GM19463 (cell line): ENCODE data around the gene ZNF365.
"Not testable (repeated sequence)": the region's sequence is repeated elsewhere in the genome, so short reads cannot be mapped to it uniquely, and the experiment has no call there.

Experiments used
- ATAC-seq: cut with Tn5 transposase; IDR thresholded peaks from one replicate; pipeline ENCODE4 v1.9.1; 2021; ENCODE audit warnings: mild to moderate bottlenecking, moderate library complexity; ENCODE audit not compliant: unreplicated experiment

Gene ZNF365, protein sequence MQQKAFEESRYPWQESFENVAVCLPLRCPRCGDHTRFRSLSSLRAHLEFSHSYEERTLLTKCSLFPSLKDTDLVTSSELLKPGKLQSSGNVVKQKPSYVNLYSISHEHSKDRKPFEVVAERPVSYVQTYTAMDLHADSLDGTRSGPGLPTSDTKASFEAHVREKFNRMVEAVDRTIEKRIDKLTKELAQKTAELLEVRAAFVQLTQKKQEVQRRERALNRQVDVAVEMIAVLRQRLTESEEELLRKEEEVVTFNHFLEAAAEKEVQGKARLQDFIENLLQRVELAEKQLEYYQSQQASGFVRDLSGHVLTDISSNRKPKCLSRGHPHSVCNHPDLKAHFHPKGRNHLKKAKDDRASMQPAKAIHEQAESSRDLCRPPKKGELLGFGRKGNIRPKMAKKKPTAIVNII

GRCh38 chr10:62373995-62374861 lies at the start of gene ZNF365:
ZNF365 (plus strand) TSS chr10:62374369; CDS start chr10:62376194, 1,825 bp downstream.
- no peak for ATAC-seq

DNA sequence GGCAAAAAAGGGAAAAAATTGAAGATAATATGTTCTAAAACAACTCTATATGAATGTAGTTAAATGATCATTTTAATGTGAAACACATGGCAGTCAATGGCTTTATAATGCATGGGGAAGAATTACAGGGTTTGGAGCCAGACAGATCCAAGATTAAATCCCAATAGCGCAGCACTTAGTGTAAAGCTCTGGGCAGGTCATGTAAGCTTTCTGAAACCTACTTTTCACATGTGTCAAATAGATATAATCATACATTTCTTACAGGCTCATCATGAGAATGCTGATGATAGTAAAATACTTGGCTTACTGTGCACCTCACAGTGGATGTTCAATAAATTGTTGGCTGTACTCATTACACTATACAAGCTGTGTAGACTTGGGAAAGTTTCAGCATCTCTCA lies 48.0 kb upstream of the ZNF365 start:
- ATAC-seq = no peak

- ATAC-seq = no peak
Observed at GRCh38 chr10:62327885-62328284, 46.3 kb upstream of the ZNF365 start.

GRCh38 chr10:62330213-62330612 lies 44.0 kb upstream of the ZNF365 start:
- no peak for ATAC-seq

GRCh38 chr10:62332406-62332805 lies 41.8 kb upstream of the ZNF365 start:
- ATAC-seq = no peak

DNA sequence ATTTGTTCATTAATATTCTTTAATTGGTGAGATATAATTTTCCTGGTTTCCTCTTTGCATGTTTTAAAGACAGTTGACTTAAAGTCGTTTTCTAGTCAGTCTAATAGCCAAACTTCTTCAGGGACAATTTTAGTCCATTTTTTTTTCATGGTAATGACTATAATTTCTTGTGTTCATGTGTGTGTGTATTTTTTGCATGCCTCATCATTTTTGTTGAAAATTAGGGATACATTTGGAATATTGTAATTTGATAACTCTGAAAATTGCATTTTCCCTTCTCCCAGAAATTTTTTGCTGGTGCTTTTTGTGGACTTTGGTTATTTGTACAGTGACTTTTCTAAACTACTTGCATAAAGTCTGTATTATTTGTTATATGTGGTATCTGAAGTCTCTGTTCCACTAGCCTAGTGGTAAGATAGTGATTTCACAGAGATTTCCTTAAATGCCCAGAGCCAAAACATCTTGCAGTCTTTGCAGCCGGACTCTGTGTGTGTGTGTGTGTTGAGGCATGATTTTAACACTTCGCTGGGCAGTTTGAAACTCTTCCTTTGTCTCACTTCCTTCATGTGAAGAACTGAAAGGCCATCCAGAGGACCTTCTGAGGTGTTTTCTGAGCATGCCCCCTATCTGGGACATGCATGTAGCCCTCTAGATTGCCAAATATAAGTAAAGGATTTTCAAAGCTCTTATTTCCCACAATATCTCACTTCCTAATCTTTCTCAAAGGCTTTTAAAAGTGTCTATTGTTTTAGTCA lies 40.9 kb upstream of the ZNF365 start:
- ATAC-seq = no peak

DNA sequence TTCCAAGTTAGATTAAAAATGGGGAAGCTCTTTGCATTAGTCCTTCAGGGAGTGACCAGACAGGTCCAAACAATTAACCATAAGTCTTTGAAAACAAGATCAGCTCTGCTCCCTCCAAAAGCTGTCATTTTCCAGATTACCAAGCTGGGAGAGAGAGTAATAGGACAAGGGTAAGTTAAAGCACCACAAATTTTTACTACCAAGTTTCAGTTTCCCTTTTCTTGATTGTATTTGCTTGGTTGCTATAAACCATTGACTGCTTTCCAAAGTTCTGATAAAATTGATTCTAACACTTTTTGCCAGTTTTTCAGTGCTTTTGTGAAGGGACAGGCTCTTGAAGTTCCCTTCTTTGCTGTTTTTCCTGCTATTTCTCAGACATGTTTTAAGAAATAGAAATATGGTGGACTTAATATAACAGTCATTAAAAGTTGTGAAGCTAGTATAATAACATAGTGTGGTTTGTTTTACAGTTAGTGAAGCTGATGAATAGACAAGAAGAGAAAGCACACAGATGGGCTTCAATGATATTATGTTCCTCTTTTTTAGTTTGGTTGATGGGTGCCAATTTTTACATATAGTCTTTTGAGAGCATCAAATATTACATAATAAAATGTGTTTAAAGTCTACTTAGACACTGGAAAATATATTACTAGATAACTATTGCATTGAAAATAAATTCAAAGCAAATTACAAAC lies 40.0 kb upstream of the ZNF365 start:
- ATAC-seq = no peak

DNA sequence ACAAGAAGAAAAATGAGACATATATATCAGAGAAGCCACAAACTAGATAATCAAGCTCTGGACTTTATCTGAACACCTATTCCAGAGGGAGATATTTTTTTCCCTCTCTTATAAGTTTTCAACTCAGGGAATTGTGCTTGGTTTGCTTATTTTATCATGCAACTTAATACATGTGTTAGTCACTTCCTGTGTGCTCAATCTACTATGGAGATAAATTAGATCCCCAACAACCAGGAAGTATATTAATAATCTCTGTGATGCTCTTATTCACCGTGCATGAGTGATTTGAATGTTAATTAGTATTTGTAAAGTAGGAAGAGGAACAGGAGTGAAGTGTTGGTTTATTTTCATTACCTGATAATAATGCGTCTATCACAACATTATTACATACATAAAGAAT lies 38.8 kb upstream of the ZNF365 start:
- ATAC-seq = no peak

DNA sequence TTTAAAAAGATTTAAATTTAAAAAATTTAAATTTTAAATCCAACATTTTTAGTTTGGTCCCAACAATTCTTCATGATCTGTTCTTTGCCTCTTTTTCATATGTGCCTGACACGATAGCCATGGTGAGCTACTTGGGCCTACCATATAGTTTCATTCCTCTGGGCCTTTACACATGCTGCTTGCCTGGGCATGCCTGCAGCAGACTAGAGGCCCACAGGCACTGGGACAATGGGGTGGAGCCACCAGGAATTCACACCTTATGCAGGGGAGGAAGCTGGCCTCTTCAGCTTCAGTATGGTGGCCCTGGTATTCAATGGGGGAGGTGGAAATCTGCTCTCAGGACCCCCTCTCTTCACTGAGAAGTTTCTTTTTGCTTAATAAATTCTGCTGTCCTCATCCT lies 37.8 kb upstream of the ZNF365 start:
- ATAC-seq = no peak

DNA sequence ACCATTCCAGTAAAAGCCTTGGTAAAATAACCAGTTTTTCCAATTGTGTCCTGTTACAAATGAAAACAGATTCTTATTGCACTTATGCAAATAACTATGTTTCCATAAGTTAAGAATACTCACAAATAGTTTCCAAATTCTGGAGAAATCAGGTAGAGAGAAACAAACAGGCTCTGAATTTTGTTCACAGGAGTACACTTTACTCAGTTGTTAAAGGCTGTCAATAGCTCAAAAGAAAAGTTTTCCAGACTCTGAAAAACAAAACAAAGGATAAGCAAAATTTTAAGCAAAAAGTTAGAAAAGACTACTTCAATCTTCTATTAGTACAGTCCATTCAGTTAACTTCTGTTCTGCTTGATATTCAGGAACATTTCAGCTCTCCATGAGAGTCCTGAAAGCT lies 32.8 kb upstream of the ZNF365 start:
- ATAC-seq = no peak

- no peak for ATAC-seq
Observed at GRCh38 chr10:62343000-62343399, 31.2 kb upstream of the ZNF365 start.

DNA sequence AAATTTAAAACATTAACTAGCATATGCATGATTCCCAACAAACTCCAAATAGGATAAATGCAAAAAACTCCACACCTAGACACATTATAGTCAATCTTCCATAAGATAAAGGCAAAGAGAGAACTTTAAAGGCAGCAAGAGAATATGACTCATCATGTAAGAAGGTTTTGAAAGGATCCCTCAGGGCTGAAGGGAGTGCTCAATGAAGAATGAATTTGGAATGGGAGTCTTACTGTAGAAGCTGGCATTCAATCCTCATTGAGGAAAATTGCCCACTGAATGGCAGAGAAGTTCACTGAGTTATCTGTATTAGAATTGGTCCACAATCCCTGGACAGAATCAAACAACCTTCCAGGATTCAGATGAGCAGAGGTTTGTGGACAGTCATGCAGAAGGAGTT lies 26.1 kb upstream of the ZNF365 start:
- ATAC-seq = no peak

GRCh38 chr10:62352356-62352970 lies 21.7 kb upstream of the ZNF365 start:
- ATAC-seq = no peak

DNA sequence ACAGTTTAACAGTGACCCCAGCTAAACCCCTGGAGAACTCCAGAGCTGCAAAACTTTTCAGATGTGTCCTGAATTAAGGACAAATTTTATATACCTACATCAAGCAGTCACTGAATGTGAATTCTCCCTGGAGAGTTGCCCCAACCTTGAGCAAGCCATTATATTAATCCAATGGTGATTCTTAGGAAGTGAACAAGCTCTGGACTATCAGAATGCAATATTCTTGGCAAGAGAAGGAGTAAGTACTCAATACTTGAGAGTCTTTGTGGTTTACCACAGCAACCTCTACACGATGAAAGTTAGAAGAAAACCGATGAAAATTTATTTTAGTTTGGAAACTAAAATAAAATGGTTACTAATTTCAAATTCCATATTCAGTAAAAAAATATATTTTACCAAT lies 19.3 kb upstream of the ZNF365 start:
- ATAC-seq = no peak

DNA sequence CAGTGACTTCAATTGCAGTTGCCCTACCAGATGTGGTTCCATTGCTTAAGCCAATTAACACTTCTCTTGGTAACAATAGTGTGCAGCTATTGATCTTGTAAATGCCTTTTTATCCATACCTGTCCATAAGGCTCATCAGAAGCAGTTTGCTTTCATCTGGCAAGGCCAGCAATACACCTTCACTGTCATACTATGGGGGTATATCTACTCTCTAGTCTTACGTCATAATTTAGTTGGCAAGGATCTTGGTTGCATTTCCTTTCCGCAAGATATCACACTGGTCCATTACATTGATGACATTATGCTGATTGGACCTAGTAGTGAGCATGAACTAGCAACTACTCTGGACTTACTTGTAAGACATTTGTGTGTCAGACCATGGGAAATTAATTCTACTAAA lies 17.7 kb upstream of the ZNF365 start:
- no peak for ATAC-seq

- not testable (repeated sequence) for ATAC-seq
Observed at GRCh38 chr10:62358151-62358550, 16.0 kb upstream of the ZNF365 start.

GRCh38 chr10:62373639-62373994 lies 552 bp upstream of the ZNF365 start:
- no peak for ATAC-seq

DNA sequence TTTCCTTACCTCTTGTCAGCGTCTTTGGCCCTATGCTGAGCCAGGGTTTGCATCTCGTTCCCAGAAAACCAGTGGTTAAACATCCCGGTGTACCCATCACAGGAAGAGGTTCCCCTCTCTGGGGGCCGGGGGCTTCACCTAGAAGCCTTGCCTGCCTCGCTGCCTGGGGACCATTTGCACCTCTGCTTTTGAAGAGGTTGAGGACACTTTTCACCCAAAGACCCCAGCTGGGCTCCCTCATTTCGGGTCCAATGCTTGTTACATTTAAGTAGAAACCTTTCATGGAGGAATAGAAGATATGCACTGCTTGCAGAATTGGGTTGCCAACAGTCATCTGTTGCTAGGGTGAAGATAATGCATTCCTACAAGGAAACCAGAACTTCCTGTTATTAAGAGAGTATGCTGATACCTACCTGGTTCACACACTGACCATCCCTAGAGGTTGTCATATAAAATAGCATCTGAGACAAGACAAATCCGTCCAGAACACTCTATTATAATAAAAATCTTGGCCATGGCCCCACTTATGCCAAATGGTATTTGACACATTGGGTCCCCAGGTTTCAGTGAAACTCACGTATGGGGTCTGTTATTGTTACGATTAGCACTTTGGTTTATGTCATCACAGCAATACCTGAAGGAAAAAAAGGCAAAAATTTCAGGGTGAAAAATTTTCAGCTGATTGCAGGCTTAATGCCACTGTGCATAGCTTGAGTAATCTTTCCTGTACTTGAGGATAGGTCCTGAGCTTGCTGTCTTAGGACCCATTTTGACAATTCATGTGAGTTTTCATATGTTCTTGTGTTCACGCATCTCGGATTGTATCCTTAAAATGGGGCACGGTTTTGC lies 917 bp downstream of the ZNF365 start:
- no peak for ATAC-seq
